Measurements from ENCODE around the gene RAB1A. TPM values are rescaled to one million over a fixed set of nuclear protein-coding genes. Genes with fewer than 3 reads are reported as not detected.

RAB1A gene
- total and polyA plus RNA-seq, 2 of the 13 experiments (the other 11 are each of a cell fraction or from before 2014, with no cell fraction given): 206 to 226 TPM

GRCh38 chr2:65056215-65057053 lies 73.5 kb downstream of the RAB1A start, which contains the start of gene CEP68 (continued):
- TF ChIP-seq POLR2A (IDR thresholded peaks at IDR 0.05; ENCODE audit: insufficient read depth in 1 of 2, low read depth in 2 of 2, low read length in 2 of 2): peak; percentile 96 to 99
- no peak for TF ChIP-seq U2AF1 (optimal IDR thresholded peaks at IDR 0.05; ENCODE audit: low read depth, low read length)
- TF ChIP-seq TGIF2 (CRISPR knock-in tag; IDR thresholded peaks at IDR 0.05): peak; percentile 17; the same call in 1 of the 2 replicates
- TF ChIP-seq LBX2 (CRISPR knock-in tag; IDR thresholded peaks at IDR 0.05; ENCODE audit: borderline replicate concordance): no peak
- peak; percentile 94 for TF ChIP-seq CCDC6 (CRISPR knock-in tag; IDR thresholded peaks at IDR 0.05)
- no peak; the same call in 1 of the 2 replicates for TF ChIP-seq ZNF343 (CRISPR knock-in tag; IDR thresholded peaks at IDR 0.05)
- no peak for TF ChIP-seq ZBTB49 (CRISPR knock-in tag; IDR thresholded peaks at IDR 0.05; ENCODE audit: borderline replicate concordance)
- TF ChIP-seq ZXDC (CRISPR knock-in tag; IDR thresholded peaks at IDR 0.05): peak; percentile 95
- TF ChIP-seq TFE3 (CRISPR knock-in tag; IDR thresholded peaks at IDR 0.05): peak; percentile 8; the same call in 1 of the 2 replicates
- no peak for TF ChIP-seq TCF12 (IDR thresholded peaks at IDR 0.05)
- peak; percentile 27 for TF ChIP-seq TCF12 (CRISPR knock-in tag; IDR thresholded peaks at IDR 0.05)
- no peak for TF ChIP-seq PTBP1 (IDR thresholded peaks at IDR 0.05; ENCODE audit: low read depth, low read length, poor library complexity, severe bottlenecking)
- TF ChIP-seq CTCF (CRISPR knock-in tag; IDR thresholded peaks at IDR 0.05): 0 out of 2 replicates have a peak, but pooled peaks have one; percentile 12
- peak; percentile 18; the same call in 1 of the 2 replicates for TF ChIP-seq MLX (CRISPR knock-in tag; IDR thresholded peaks at IDR 0.05)
- 0 out of 2 replicates have a peak, but pooled peaks have one; percentile 79 for TF ChIP-seq ZNF101 (CRISPR knock-in tag; IDR thresholded peaks at IDR 0.05; ENCODE audit: borderline replicate concordance, low read depth)
- peak; percentile 69; the same call in 1 of the 2 replicates for TF ChIP-seq CHD2 (IDR thresholded peaks at IDR 0.05; ENCODE audit: low read depth, low read length)
- no peak for TF ChIP-seq EP300 (IDR thresholded peaks at IDR 0.05; ENCODE audit: low read depth in 2 of 2, low read length in 2 of 2)
- TF ChIP-seq EP300 (CRISPR knock-in tag; IDR thresholded peaks at IDR 0.05; ENCODE audit: borderline replicate concordance): no peak; the same call in 1 of the 2 replicates
- TF ChIP-seq TARDBP (CRISPR knock-in tag; IDR thresholded peaks at IDR 0.05): peak; percentile 44; the same call in 1 of the 2 replicates
